Lower leg skin (tissue), 4 donors: ENCODE results near the gene SLC5A11. TPM values are rescaled to one million over a fixed set of nuclear protein-coding genes. Genes with fewer than 3 reads are reported as not detected.

Source experiments
- DNase-seq, 2 donors: peaks; one replicate each; pipeline ENCODE4 v3.0.0-alpha.2; 2019; ENCODE audit warnings: low spot score in 2 of 2
- H3K4me3 ChIP-seq: fragments of 200-600 bp; sonication (generic); 2 replicates; pipeline ENCODE4 v1.5.1; 2017; ENCODE audit warnings: mild to moderate bottlenecking, low read depth; ENCODE audit not compliant: poor library complexity, severe bottlenecking
- CTCF ChIP-seq, 3 donors: fragments of 450-650 bp; IDR thresholded peaks; one replicate each; pipeline ENCODE4 v1.5.1; 2016; ENCODE audit warnings: antibody characterized with exemption in 3 of 3, mild to moderate bottlenecking in 3 of 3, moderate library complexity in 2 of 3
- POLR2A ChIP-seq, 2 donors: fragments of 450-650 bp; IDR thresholded peaks; one replicate each; pipeline ENCODE4 v1.6.1; 2016 to 2017; ENCODE audit warnings: antibody characterized with exemption in 2 of 2, mild to moderate bottlenecking in 1 of 2, moderate library complexity in 1 of 2
- WGBS, 2 donors: methylation state at CpG; one replicate each; pipeline ENCODE4 v1.1.5; 2018; 5-methylcytosine and 5-hydroxymethylcytosine counted together
- intact Hi-C: fragments of 100-400 bp; cut with DNase I; formaldehyde crosslinking; loops from one replicate; pipeline ENCODE4 v1.15.0; 2023; ENCODE audit warnings: low total_unique reads
- total RNA-seq, 4 donors: library from RNA; depleted of rRNA; stranded (reverse); fragments of >200 nt; gene quantifications; one replicate each; pipeline ENCODE4 v1.1.0, GENCODE V29; 2016

Gene SLC5A11
- total RNA-seq, 4 donors from 2014 or later: not detected

GRCh38 chr16:24917891-24918290, 72.1 kb downstream of the SLC5A11 start:
- DNase-seq: no peak
- WGBS, 2 donors: 88 to 94% methylated on average over 5 of the region's 5 CpGs
- TF ChIP-seq CTCF (IDR thresholded peaks at IDR 0.05) (no peak), POLR2A (IDR thresholded peaks at IDR 0.05) (no peak)
- no peak overlapping the region for H3K4me3 ChIP-seq
- intact Hi-C loops: no loop called here

- WGBS, 2 donors: 87 to 92% methylated on average over 10 of the region's 10 CpGs
- intact Hi-C loops: no loop called here
- TF ChIP-seq POLR2A (IDR thresholded peaks at IDR 0.05) (no peak), CTCF (IDR thresholded peaks at IDR 0.05) (no peak)
- H3K4me3 ChIP-seq: no peak overlapping the region
- DNase-seq: no peak
These were observed 72.9 kb downstream of the SLC5A11 start for GRCh38 chr16:24918641-24919040.

- intact Hi-C loops: no loop called here
- WGBS, 2 donors: 90 to 95% methylated on average over 8 of the region's 8 CpGs
- H3K4me3 ChIP-seq: no peak overlapping the region
- DNase-seq: no peak
- no peak for TF ChIP-seq CTCF (IDR thresholded peaks at IDR 0.05)
- TF ChIP-seq POLR2A (IDR thresholded peaks at IDR 0.05): no peak
These were observed 73.8 kb downstream of the SLC5A11 start for GRCh38 chr16:24919536-24919935.

- no peak for TF ChIP-seq POLR2A (IDR thresholded peaks at IDR 0.05)
- no peak overlapping the region for H3K4me3 ChIP-seq
- 96 to 97% methylated on average over 3 of the region's 3 CpGs for WGBS, 2 donors
- no peak for DNase-seq
- intact Hi-C loops: no loop called here
These were observed 74.8 kb downstream of the SLC5A11 start for GRCh38 chr16:24920568-24920967.

GRCh38 chr16:24921229-24921628, 75.5 kb downstream of the SLC5A11 start:
- intact Hi-C loops: no loop called here

GRCh38 chr16:24925163-24925562, 79.4 kb downstream of the SLC5A11 start:
- 83 to 93% methylated on average over 2 of the region's 2 CpGs for WGBS, 2 donors
- TF ChIP-seq CTCF (IDR thresholded peaks at IDR 0.05): no peak
- TF ChIP-seq POLR2A (IDR thresholded peaks at IDR 0.05): no peak
- DNase-seq: no peak
- H3K4me3 ChIP-seq: no peak overlapping the region
- intact Hi-C loops: no loop called here

More at GRCh38 chr16:24921229-24921628, 75.5 kb downstream of the SLC5A11 start:
- no peak overlapping the region for H3K4me3 ChIP-seq
- TF ChIP-seq CTCF (IDR thresholded peaks at IDR 0.05) (no peak), POLR2A (IDR thresholded peaks at IDR 0.05) (no peak)
- WGBS, 2 donors: 94 to 95% methylated on average over 8 of the region's 8 CpGs
- DNase-seq: no peak
